ENCODE measurements around the gene LPIN3. TPM values are rescaled to one million over a fixed set of nuclear protein-coding genes. Genes with fewer than 3 reads are reported as not detected.

LPIN3 gene
- total and polyA plus RNA-seq, 12 donors, result 11.1 to 45.5 (median 18.2) TPM

DNA sequence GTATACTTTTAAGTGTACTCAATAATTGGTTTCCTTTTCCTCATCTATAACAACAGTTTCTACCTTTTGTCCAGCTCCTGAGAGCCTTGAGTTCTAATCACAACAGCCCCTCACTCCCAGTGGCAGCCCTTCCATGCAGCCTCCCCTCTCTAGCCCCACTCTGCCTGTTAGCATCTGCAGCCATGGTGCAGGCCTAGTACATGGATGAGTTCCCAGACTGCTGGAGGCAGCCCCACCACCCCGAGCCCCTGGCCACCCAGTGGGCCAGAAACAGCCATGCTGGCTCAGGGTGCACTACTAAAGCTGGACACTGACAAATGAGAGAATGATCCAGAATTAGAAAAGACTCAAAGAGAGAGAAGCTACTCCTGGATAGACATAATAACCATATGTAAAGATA is 9.7 kb upstream of the LPIN3 start:
- H3K4me3 ChIP-seq, result no peak overlapping the region
- ATAC-seq (no peak), DNase-seq (no peak)
- intact Hi-C loops (cut with DNase I), result loop anchor here in 6 of 10 donors (5.0 to 10.0 kb wide), 6 partner anchors 66 to 366 kb away; partner anchors contain the start of gene PLCG1 (in 2 of the 6)
- H3K9me3 ChIP-seq, result no peaks in the 10 kb centered on the region
- no peak for TF ChIP-seq CTCF (IDR thresholded peaks at IDR 0.05)
- no peaks in the 10 kb centered on the region for H3K36me3 ChIP-seq
- H3K27ac ChIP-seq, result no peak overlapping the region
- 89 to 90% methylated on average over 1 of the region's 1 CpG for WGBS, 2 donors
- peaks cover 6 to 39% (median 30%) of the 10 kb centered on the region in 9 donors for H3K4me1 ChIP-seq
- no peaks in the 10 kb centered on the region for H3K27me3 ChIP-seq

GRCh38 chr20:41331731-41332130 is 8.9 kb upstream of the LPIN3 start:
- no peaks in the 10 kb centered on the region for H3K36me3 ChIP-seq
- peaks cover 6 to 39% (median 30%) of the 10 kb centered on the region in 9 donors for H3K4me1 ChIP-seq
- intact Hi-C loops (cut with DNase I), result loop anchor here in 6 of 10 donors (5.0 to 10.0 kb wide), 6 partner anchors 67 to 367 kb away; partner anchors contain the start of gene PLCG1 (in 2 of the 6)
- ATAC-seq (no peak), DNase-seq (no peak)
- no peak for TF ChIP-seq CTCF (IDR thresholded peaks at IDR 0.05)
- H3K27ac ChIP-seq, result no peak overlapping the region
- no peak overlapping the region for H3K4me3 ChIP-seq
- WGBS, 2 donors, result 92 to 93% methylated on average over 4 of the region's 4 CpGs
- no peaks in the 10 kb centered on the region for H3K27me3 ChIP-seq
- H3K9me3 ChIP-seq, result no peaks in the 10 kb centered on the region

- WGBS, 2 donors, result 88 to 93% methylated on average over 2 of the region's 2 CpGs
- H3K4me3 ChIP-seq, result no peak overlapping the region
- no peak for DNase-seq
- ATAC-seq, result no peak
- H3K9me3 ChIP-seq, result no peaks in the 10 kb centered on the region
- H3K36me3 ChIP-seq, result no peaks in the 10 kb centered on the region
- H3K27me3 ChIP-seq, result peaks cover 0 to 2% (median 0%) of the 10 kb centered on the region in 7 donors
- TF ChIP-seq CTCF (IDR thresholded peaks at IDR 0.05), result no peak
- intact Hi-C loops (cut with DNase I), result loop anchor here in 6 of 10 donors (5.0 to 10.0 kb wide), 6 partner anchors 69 to 369 kb away; partner anchors contain the start of gene PLCG1 (in 2 of the 6)
- peak overlapping the region in 9 of 10 donors; percentile 45 to 81 (median 74) for H3K27ac ChIP-seq
- H3K4me1 ChIP-seq, result peaks cover 3 to 33% (median 26%) of the 10 kb centered on the region in 9 donors
Observed at GRCh38 chr20:41334036-41334435, 6.6 kb upstream of the LPIN3 start.

- H3K27me3 ChIP-seq, result peaks cover 0 to 9% (median 0%) of the 10 kb centered on the region in 7 donors
- intact Hi-C loops (cut with DNase I), result loop anchor here in 9 of 10 donors (5.0 to 10.0 kb wide), 10 partner anchors 70 to 370 kb away; partner anchors contain the start of gene PLCG1 (in 2 of the 9)
- no peaks in the 10 kb centered on the region for H3K36me3 ChIP-seq
- DNase-seq (no peak), ATAC-seq (peak; percentile 22 to 87 (median 62))
- 60 to 71% methylated on average over 15 of the region's 15 CpGs for WGBS, 2 donors
- peak overlapping the region; percentile 45 to 81 (median 72) for H3K27ac ChIP-seq
- H3K4me3 ChIP-seq, result no peak overlapping the region
- TF ChIP-seq CTCF (IDR thresholded peaks at IDR 0.05), result peak in 2 of 9 donors; percentile 7 to 25
- no peaks in the 10 kb centered on the region for H3K9me3 ChIP-seq
- peaks cover 3 to 32% (median 22%) of the 10 kb centered on the region in 9 donors for H3K4me1 ChIP-seq
Observed at GRCh38 chr20:41334443-41335421, 5.9 kb upstream of the LPIN3 start.
